ENCODE measurements around the gene HOXB4. TPM values are rescaled to one million over a fixed set of nuclear protein-coding genes. Genes with fewer than 3 reads are reported as not detected.

Gene HOXB4
- total RNA-seq, 1 experiment from 2014 or later, result 0.04 TPM

DNA sequence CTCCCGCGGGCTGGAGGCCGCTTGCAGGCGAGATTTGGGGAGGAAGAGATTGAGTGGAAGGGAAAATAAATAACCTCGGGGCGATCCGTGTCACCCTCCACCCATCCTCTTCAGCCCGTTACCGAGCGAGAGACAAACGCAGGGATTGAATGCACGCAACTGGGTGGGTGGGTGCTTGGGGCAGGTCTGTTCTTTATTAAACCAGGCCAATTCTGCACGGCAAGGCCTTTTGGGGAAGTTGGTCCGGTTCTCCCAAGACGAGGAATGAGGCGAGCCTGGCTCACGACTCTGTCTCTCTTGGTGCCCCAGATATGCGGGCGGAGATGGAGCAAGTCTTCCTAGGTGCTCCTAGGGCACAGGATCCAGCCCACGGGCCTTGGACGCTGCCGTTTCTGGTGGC lies 33.1 kb upstream of the HOXB4 start (continued):
- TF ChIP-seq, protein P1, sequence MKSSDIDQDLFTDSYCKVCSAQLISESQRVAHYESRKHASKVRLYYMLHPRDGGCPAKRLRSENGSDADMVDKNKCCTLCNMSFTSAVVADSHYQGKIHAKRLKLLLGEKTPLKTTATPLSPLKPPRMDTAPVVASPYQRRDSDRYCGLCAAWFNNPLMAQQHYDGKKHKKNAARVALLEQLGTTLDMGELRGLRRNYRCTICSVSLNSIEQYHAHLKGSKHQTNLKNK (CRISPR knock-in tag; IDR thresholded peaks at IDR 0.05), result no peak
- TF ChIP-seq IRF2 (CRISPR knock-in tag; IDR thresholded peaks at IDR 0.05; ENCODE audit: borderline replicate concordance, low read depth) (no peak), OVOL2 (CRISPR knock-in tag; IDR thresholded peaks at IDR 0.05; ENCODE audit: borderline replicate concordance) (no peak), KAT7 (CRISPR knock-in tag; IDR thresholded peaks at IDR 0.05; ENCODE audit: borderline replicate concordance) (no peak)
- TF ChIP-seq, protein P2, sequence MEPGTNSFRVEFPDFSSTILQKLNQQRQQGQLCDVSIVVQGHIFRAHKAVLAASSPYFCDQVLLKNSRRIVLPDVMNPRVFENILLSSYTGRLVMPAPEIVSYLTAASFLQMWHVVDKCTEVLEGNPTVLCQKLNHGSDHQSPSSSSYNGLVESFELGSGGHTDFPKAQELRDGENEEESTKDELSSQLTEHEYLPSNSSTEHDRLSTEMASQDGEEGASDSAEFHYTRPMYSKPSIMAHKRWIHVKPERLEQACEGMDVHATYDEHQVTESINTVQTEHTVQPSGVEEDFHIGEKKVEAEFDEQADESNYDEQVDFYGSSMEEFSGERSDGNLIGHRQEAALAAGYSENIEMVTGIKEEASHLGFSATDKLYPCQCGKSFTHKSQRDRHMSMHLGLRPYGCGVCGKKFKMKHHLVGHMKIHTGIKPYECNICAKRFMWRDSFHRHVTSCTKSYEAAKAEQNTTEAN (CRISPR knock-in tag; IDR thresholded peaks at IDR 0.05), result no peak
- TF ChIP-seq, protein P3, sequence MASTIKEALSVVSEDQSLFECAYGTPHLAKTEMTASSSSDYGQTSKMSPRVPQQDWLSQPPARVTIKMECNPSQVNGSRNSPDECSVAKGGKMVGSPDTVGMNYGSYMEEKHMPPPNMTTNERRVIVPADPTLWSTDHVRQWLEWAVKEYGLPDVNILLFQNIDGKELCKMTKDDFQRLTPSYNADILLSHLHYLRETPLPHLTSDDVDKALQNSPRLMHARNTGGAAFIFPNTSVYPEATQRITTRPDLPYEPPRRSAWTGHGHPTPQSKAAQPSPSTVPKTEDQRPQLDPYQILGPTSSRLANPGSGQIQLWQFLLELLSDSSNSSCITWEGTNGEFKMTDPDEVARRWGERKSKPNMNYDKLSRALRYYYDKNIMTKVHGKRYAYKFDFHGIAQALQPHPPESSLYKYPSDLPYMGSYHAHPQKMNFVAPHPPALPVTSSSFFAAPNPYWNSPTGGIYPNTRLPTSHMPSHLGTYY (CRISPR knock-in tag; IDR thresholded peaks at IDR 0.05), result no peak
- TF ChIP-seq, protein P4, sequence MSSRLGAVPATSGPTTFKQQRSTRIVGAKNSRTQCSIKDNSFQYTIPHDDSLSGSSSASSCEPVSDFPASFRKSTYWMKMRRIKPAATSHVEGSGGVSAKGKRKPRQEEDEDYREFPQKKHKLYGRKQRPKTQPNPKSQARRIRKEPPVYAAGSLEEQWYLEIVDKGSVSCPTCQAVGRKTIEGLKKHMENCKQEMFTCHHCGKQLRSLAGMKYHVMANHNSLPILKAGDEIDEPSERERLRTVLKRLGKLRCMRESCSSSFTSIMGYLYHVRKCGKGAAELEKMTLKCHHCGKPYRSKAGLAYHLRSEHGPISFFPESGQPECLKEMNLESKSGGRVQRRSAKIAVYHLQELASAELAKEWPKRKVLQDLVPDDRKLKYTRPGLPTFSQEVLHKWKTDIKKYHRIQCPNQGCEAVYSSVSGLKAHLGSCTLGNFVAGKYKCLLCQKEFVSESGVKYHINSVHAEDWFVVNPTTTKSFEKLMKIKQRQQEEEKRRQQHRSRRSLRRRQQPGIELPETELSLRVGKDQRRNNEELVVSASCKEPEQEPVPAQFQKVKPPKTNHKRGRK (CRISPR knock-in tag; IDR thresholded peaks at IDR 0.05; ENCODE audit: borderline replicate concordance), result no peak

DNA sequence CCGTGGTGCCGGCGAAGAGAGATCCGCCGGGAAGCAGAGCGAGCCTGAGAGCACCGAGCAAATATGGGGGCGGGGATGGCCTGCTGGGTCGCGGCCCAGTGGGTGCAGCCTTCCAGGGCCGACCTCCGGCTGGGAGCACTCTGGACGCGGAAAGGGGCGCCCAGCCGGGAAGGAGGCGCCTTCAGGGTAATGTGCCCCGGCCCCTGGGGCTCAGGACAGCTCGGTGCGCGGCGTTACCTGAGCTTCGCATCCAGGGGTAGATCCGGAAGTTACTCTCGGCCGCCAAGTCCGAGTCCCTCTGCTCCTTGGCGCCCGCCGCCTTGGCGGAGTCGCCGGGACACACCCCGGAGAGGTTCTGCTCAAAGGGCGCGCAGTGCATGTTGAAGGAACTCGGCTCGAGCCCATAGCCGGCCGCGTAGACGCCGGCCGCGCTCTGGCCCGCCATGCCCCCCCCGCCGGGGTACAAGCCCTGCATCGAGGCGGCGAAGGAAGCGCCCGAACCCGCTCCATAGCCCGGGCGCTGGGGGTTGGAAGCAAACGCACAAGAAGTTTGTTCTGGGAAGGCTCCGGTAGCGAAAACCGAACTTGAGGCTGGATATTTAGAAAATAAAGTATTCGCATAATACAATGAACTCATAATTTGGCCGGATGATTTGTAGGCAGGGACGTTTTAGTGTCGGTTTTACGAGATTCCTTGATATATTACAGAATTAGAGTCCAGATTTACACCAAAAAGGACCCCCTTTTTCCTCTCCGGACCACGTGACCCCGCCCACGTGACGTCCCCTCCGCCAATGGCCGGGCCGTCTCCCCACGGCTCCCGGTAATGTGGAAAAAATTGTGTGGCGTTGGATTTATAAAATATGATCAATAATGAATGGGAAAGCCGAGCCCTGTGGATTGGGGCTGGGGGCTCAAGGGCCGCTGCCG lies 32.4 kb upstream of the HOXB4 start, which contains the start of gene HOXB7:
TSS of gene HOXB7 (minus strand) at position 736 of the 930 bp plus-strand sequence. CDS start at position 637, 99 bp downstream.
- ChIA-PET CTCF (interaction anchor here (0.6 to 2.0 kb wide), 8 partner anchors 14 to 584 kb away, joined by 3 to 9 read pairs (median 4); no protein-coding TSS in a partner anchor), POLR2A (no interaction called here)
- H3K27me3 Mint-ChIP-seq (ENCODE audit: low read depth), result peaks cover 100% of the 10 kb centered on the region; the same call in 1 of the 2 replicates
- ATAC-seq, result peak; percentile 9
- DNase-seq (ENCODE audit: low spot score), result no peak
- peak within 1 kb of the TSS; percentile 61 for H3K4me3 Mint-ChIP-seq
- H3K27ac Mint-ChIP-seq, result no peak within 1 kb of the TSS
- H3K4me1 Mint-ChIP-seq, result peaks cover 32% of the 10 kb centered on the region
- H3K36me3 Mint-ChIP-seq, result 0 out of 2 replicates have a peak, but pooled peaks cover 5% of the 10 kb centered on the region
- H3K9me3 Mint-ChIP-seq, result no peaks in the 10 kb centered on the region
- TF ChIP-seq NR2C2 (CRISPR knock-in tag; IDR thresholded peaks at IDR 0.05) (no peak), NFYB (CRISPR knock-in tag; conservative IDR thresholded peaks at IDR 0.05; ENCODE audit: low read depth) (peak; percentile 39; the same call in 1 of the 2 replicates)
- TF ChIP-seq, protein P5, sequence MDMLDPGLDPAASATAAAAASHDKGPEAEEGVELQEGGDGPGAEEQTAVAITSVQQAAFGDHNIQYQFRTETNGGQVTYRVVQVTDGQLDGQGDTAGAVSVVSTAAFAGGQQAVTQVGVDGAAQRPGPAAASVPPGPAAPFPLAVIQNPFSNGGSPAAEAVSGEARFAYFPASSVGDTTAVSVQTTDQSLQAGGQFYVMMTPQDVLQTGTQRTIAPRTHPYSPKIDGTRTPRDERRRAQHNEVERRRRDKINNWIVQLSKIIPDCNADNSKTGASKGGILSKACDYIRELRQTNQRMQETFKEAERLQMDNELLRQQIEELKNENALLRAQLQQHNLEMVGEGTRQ (CRISPR knock-in tag; IDR thresholded peaks at IDR 0.05), result peak; percentile 93
- TF ChIP-seq, protein P6, sequence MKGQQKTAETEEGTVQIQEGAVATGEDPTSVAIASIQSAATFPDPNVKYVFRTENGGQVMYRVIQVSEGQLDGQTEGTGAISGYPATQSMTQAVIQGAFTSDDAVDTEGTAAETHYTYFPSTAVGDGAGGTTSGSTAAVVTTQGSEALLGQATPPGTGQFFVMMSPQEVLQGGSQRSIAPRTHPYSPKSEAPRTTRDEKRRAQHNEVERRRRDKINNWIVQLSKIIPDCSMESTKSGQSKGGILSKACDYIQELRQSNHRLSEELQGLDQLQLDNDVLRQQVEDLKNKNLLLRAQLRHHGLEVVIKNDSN (CRISPR knock-in tag; IDR thresholded peaks at IDR 0.05), result peak; percentile 94

DNA sequence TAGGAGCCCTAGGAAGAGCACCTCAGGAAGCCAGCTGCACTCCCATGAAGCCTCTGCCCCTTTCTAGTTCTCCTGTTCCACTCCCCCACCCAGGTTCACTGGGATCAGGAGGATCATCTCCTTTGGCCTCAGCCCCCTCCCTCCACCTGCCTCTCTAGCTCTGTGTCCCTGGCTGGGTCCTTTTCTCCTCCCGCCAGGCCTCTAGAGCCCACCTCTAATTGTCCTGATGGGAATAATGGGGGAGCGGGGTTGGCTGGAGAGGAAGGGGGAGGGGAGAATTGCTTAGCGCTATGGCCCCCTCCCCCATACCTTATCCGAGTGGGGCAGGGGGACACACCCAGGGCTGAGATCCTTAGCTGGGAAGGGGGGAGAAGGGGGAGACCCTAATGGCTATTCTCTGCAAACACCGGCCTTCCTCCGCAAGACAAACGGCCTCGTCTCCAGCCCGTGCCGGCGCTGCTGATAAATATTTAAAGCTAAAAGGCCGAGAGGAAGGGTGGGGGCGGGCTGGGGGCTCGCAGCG lies 31.7 kb upstream of the HOXB4 start:
- H3K4me3 Mint-ChIP-seq, result no peak overlapping the region
- H3K4me1 Mint-ChIP-seq, result peaks cover 33% of the 10 kb centered on the region
- ATAC-seq (no peak; the same call in 1 of the 2 replicates), DNase-seq (ENCODE audit: low spot score) (no peak)
- ChIA-PET CTCF (interaction anchor here (0.5 to 2.0 kb wide), 10 partner anchors 13 to 584 kb away, joined by 3 to 9 read pairs (median 4); no protein-coding TSS in a partner anchor), POLR2A (interaction anchor here (0.6 kb wide), 1 partner anchor 42 kb away, joined by 5 read pairs; no protein-coding TSS in a partner anchor)
- H3K27ac Mint-ChIP-seq, result no peak overlapping the region
- H3K27me3 Mint-ChIP-seq (ENCODE audit: low read depth), result peaks cover 100% of the 10 kb centered on the region; the same call in 1 of the 2 replicates
- 0 out of 2 replicates have a peak, but pooled peaks cover 5% of the 10 kb centered on the region for H3K36me3 Mint-ChIP-seq
- H3K9me3 Mint-ChIP-seq, result no peaks in the 10 kb centered on the region
- TF ChIP-seq, protein P3 (CRISPR knock-in tag; IDR thresholded peaks at IDR 0.05), result no peak
- TF ChIP-seq, protein P7, sequence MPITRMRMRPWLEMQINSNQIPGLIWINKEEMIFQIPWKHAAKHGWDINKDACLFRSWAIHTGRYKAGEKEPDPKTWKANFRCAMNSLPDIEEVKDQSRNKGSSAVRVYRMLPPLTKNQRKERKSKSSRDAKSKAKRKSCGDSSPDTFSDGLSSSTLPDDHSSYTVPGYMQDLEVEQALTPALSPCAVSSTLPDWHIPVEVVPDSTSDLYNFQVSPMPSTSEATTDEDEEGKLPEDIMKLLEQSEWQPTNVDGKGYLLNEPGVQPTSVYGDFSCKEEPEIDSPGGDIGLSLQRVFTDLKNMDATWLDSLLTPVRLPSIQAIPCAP (CRISPR knock-in tag; IDR thresholded peaks at IDR 0.05), result no peak
- TF ChIP-seq FOXP1 (CRISPR knock-in tag; IDR thresholded peaks at IDR 0.05; ENCODE audit: borderline replicate concordance), result no peak
- TF ChIP-seq SMAD3 (CRISPR knock-in tag; IDR thresholded peaks at IDR 0.05; ENCODE audit: borderline replicate concordance), result no peak
- no peak for TF ChIP-seq NFYB (CRISPR knock-in tag; conservative IDR thresholded peaks at IDR 0.05; ENCODE audit: low read depth)
- TF ChIP-seq, protein P8, sequence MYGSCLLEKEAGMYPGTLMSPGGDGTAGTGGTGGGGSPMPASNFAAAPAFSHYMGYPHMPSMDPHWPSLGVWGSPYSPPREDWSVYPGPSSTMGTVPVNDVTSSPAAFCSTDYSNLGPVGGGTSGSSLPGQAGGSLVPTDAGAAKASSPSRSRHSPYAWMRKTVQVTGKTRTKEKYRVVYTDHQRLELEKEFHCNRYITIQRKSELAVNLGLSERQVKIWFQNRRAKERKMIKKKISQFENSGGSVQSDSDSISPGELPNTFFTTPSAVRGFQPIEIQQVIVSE (CRISPR knock-in tag; IDR thresholded peaks at IDR 0.05; ENCODE audit: borderline replicate concordance), result no peak
- no peak for TF ChIP-seq ELF4 (CRISPR knock-in tag; IDR thresholded peaks at IDR 0.05; ENCODE audit: low read depth)
- no peak for TF ChIP-seq ZNF232 (CRISPR knock-in tag; IDR thresholded peaks at IDR 0.05)
- TF ChIP-seq, protein P5 (CRISPR knock-in tag; IDR thresholded peaks at IDR 0.05), result no peak
